SK-N-SH (cell line): ENCODE data around the gene CDS2. TPM values are rescaled to one million over a fixed set of nuclear protein-coding genes. Genes with fewer than 3 reads are reported as not detected.

Experiments used
- CTCF ChIA-PET: fragments of 300-600, 350-600 bp; formaldehyde crosslinking; extraction: SDS; loops from one replicate; lab custom pipeline; 2021; lab: Yijun Ruan, JAX
- POLR2A ChIA-PET: fragments of 350-600 bp; sonication (Branson Sonifier 250); formaldehyde crosslinking; extraction: SDS; loops from one replicate; lab custom pipeline; 2020; ENCODE audit warnings: antibody characterized with exemption, inconsistent platforms; lab: Yijun Ruan, JAX
- DNase-seq: peaks from one replicate; pipeline ENCODE4 v3.0.0; 2012
- H2AFZ ChIP-seq: fragments of 200-600 bp; sonication (generic); 2 replicates; pipeline ENCODE4 v1.8.1; 2016; ENCODE audit warnings: antibody characterized with exemption, mild to moderate bottlenecking, low read depth
- H3F3A ChIP-seq: fragments of 200-600 bp; sonication (generic); replicated peaks from 2 replicates; pipeline ENCODE3; 2016; ENCODE audit warnings: antibody characterized with exemption, mild to moderate bottlenecking; ENCODE audit not compliant: insufficient read depth
- H3K27ac ChIP-seq, 2 experiments: fragments of 200-500 bp in 1 of 2; fragments of 200-600 bp in 1 of 2; sonication (Bioruptor generic) in 1 of 2; sonication (generic), shearing (Covaris generic) in 1 of 2; 2 replicates each; pipeline versions ENCODE4 v1.5.1 to v1.6.1; 2014 to 2016; ENCODE audit warnings: low read depth in 2 of 2, inconsistent platforms in 1 of 2, low read length in 1 of 2, mild to moderate bottlenecking in 1 of 2, mixed read lengths in 1 of 2
- H3K27me3 ChIP-seq: fragments of 200-600 bp; sonication (generic), shearing (Covaris generic); 2 replicates; pipeline ENCODE4 v1.6.1; 2016; ENCODE audit warnings: mixed run types; ENCODE audit not compliant: insufficient read depth
- H3K36me3 ChIP-seq, 2 experiments: fragments of 200-500 bp in 1 of 2; fragments of 200-600 bp in 1 of 2; sonication (Bioruptor generic) in 1 of 2; sonication (generic) in 1 of 2; replicated peaks in 1 of 2; 2 replicates each; pipeline versions ENCODE3 to v1.5.1; 2014 to 2016; ENCODE audit warnings: low read length in 1 of 2, mild to moderate bottlenecking in 1 of 2; ENCODE audit not compliant: insufficient read depth in 2 of 2, control insufficient read depth in 1 of 2
- H3K4me1 ChIP-seq, 2 experiments: fragments of 200-500 bp in 1 of 2; fragments of 200-600 bp in 1 of 2; sonication (Bioruptor generic) in 1 of 2; sonication (generic), shearing (Covaris generic) in 1 of 2; 2 replicates each; pipeline versions ENCODE4 v1.5.1 to v1.6.1; 2014 to 2016; ENCODE audit warnings: low read depth in 1 of 2, low read length in 1 of 2, mixed run types in 1 of 2; ENCODE audit not compliant: insufficient read depth in 2 of 2, control insufficient read depth in 1 of 2
- H3K4me2 ChIP-seq: fragments of 200-600 bp; sonication (generic), shearing (Covaris generic); 2 replicates; pipeline ENCODE4 v1.6.1; 2017; ENCODE audit warnings: mixed run types
- H3K4me3 ChIP-seq, 2 experiments: fragments of 200-500 bp in 1 of 2; fragments of 200-600 bp in 1 of 2; sonication (Bioruptor generic) in 1 of 2; sonication (generic), shearing (Covaris generic) in 1 of 2; 2 replicates each; pipeline versions ENCODE4 v1.5.1 to v1.8.1; 2014 to 2016; ENCODE audit warnings: low read depth in 2 of 2, inconsistent platforms in 1 of 2, low read length in 1 of 2, mild to moderate bottlenecking in 1 of 2, mixed read lengths in 1 of 2, moderate library complexity in 1 of 2
- H3K79me2 ChIP-seq: fragments of 200-600 bp; sonication (generic); 2 replicates; pipeline ENCODE4 v1.8.1; 2017; ENCODE audit warnings: mild to moderate bottlenecking; ENCODE audit not compliant: insufficient read depth
- H3K9ac ChIP-seq: fragments of 200-600 bp; sonication (generic); 2 replicates; pipeline ENCODE4 v1.6.1; 2017; ENCODE audit warnings: mixed run types
- H3K9me2 ChIP-seq: fragments of 200-600 bp; sonication (generic); 2 replicates; pipeline ENCODE4 v1.6.1; 2017; ENCODE audit warnings: mixed run types
- H3K9me3 ChIP-seq: fragments of 200-600 bp; sonication (generic); 2 replicates; pipeline ENCODE4 v1.6.1; 2017; ENCODE audit warnings: mixed run types, mild to moderate bottlenecking, moderate library complexity
- H4K20me1 ChIP-seq: fragments of 200-600 bp; sonication (generic); 2 replicates; pipeline ENCODE4 v1.6.1; 2017; ENCODE audit warnings: mild to moderate bottlenecking, mixed run types; ENCODE audit not compliant: insufficient read depth
- CHD2 ChIP-seq: fragments of 150-350 bp; IDR thresholded peaks from 2 replicates; pipeline ENCODE4 v1.6.1; 2018; ENCODE audit warnings: low read length; ENCODE audit not compliant: partially characterized antibody
- ELF1 ChIP-seq: IDR thresholded peaks from 2 replicates; pipeline ENCODE4 v1.4.0; 2012
- EP300 ChIP-seq, 2 experiments: IDR thresholded peaks; 2 replicates each; pipeline versions ENCODE4 v1.4.0 to v1.6.1; 2012; ENCODE audit warnings: borderline replicate concordance in 1 of 2, low read depth in 1 of 2, low read length in 1 of 2
- FOXJ3 ChIP-seq: sonication (generic); formaldehyde crosslinking; IDR thresholded peaks from 2 replicates; pipeline ENCODE4 v1.5.1; 2020; ENCODE audit warnings: mild to moderate bottlenecking, missing genetic modification reagents
- FOXM1 ChIP-seq: IDR thresholded peaks from 2 replicates; pipeline ENCODE4 v1.4.0; 2012; ENCODE audit warnings: low read depth, mild to moderate bottlenecking
- GATA2 ChIP-seq: sonication (generic); formaldehyde crosslinking; IDR thresholded peaks from 2 replicates; pipeline ENCODE4 v1.5.0; 2020; ENCODE audit warnings: mild to moderate bottlenecking, missing genetic modification reagents
- MEF2A ChIP-seq: IDR thresholded peaks from 2 replicates; pipeline ENCODE4 v1.4.0; 2012; ENCODE audit warnings: low read depth, borderline replicate concordance
- MXI1 ChIP-seq: IDR thresholded peaks from 2 replicates; pipeline ENCODE4 v1.6.1; 2012; ENCODE audit warnings: mild to moderate bottlenecking, low read depth, low read length, improper control_type of control experiment
- NFIC ChIP-seq: IDR thresholded peaks from 2 replicates; pipeline ENCODE4 v1.4.0; 2012; ENCODE audit warnings: borderline replicate concordance
- POLR2AphosphoS5 ChIP-seq: IDR thresholded peaks from 2 replicates; pipeline ENCODE4 v1.6.1; 2012; ENCODE audit warnings: low read depth, low read length
- RAD21 ChIP-seq: IDR thresholded peaks from 2 replicates; pipeline ENCODE4 v1.6.1; 2012; ENCODE audit warnings: mild to moderate bottlenecking, low read length
- REST ChIP-seq: IDR thresholded peaks from 2 replicates; pipeline ENCODE4 v1.6.1; 2012; ENCODE audit warnings: mild to moderate bottlenecking, low read depth, low read length, moderate library complexity
- SIN3A ChIP-seq: IDR thresholded peaks from 2 replicates; pipeline ENCODE4 v1.6.1; 2012; ENCODE audit warnings: low read depth, mild to moderate bottlenecking, low read length, moderate library complexity, borderline replicate concordance
- TAF1 ChIP-seq: IDR thresholded peaks from 2 replicates; pipeline ENCODE4 v1.6.1; 2012; ENCODE audit warnings: low read depth, mild to moderate bottlenecking, low read length, moderate library complexity, borderline replicate concordance
- TCF12 ChIP-seq: IDR thresholded peaks from 2 replicates; pipeline ENCODE4 v1.4.0; 2012
- USF1 ChIP-seq: IDR thresholded peaks from 2 replicates; pipeline ENCODE4 v1.4.0; 2012; ENCODE audit warnings: low read depth, borderline replicate concordance
- USF2 ChIP-seq: fragments of 150-350 bp; IDR thresholded peaks from 2 replicates; pipeline ENCODE4 v1.6.1; 2017; ENCODE audit warnings: antibody characterized with exemption, low read length, low read depth, borderline replicate concordance
- YY1 ChIP-seq: IDR thresholded peaks from 2 replicates; pipeline ENCODE4 v1.4.0; 2012; ENCODE audit warnings: low read depth, mild to moderate bottlenecking
- WGBS: methylation state at CpG from one replicate; pipeline ENCODE4 v1.1.6; 2017; ENCODE audit warnings: low lambda C conversion rate; 5-methylcytosine and 5-hydroxymethylcytosine counted together
- polyA plus RNA-seq, 3 experiments: library from polyadenylated mRNA; depleted of rRNA; stranded (reverse); fragments of >200 nt; gene quantifications; 2 replicates each; pipeline ENCODE4 v1.2.3, GENCODE V29; 2012
- TF ChIP-seq, protein P1 (sequence below): fragments of 200-600 bp; sonication (generic); IDR thresholded peaks from 2 replicates; pipeline ENCODE4 v1.6.1; 2017; ENCODE audit warnings: antibody characterized with exemption, mild to moderate bottlenecking, moderate library complexity
- TF ChIP-seq, protein P2 (sequence below): IDR thresholded peaks from 2 replicates; pipeline ENCODE4 v1.4.0; 2012; ENCODE audit warnings: low read depth, borderline replicate concordance

CDS2 gene
- polyA plus RNA-seq, 1 of the 3 experiments (the other 2 are of a cell fraction): 13.9 TPM

- Histone ChIP-seq H3K27ac (no peak overlapping the region), H4K20me1 (no peaks in the 10 kb centered on the region), H3K9me3 (no peaks in the 10 kb centered on the region), H3K9me2 (no peaks in the 10 kb centered on the region), H3K27me3 (no peaks in the 10 kb centered on the region), H3K36me3 (peaks cover 16 to 35% of the 10 kb centered on the region in 2 experiments), H3F3A (no peaks in the 10 kb centered on the region), H3K4me2 (no peak overlapping the region), H3K4me1 (peaks cover 0 to 6% of the 10 kb centered on the region in 2 experiments; a peak in 1 of 4 replicates), H3K4me3 (no peak overlapping the region), H2AFZ (no peak overlapping the region), H3K9ac (no peak overlapping the region), H3K79me2 (no peaks in the 10 kb centered on the region)
- no peak for TF ChIP-seq RAD21
- no peak for TF ChIP-seq SIN3A
- TF ChIP-seq CHD2: no peak
- no peak for TF ChIP-seq TAF1
- TF ChIP-seq, protein P1, sequence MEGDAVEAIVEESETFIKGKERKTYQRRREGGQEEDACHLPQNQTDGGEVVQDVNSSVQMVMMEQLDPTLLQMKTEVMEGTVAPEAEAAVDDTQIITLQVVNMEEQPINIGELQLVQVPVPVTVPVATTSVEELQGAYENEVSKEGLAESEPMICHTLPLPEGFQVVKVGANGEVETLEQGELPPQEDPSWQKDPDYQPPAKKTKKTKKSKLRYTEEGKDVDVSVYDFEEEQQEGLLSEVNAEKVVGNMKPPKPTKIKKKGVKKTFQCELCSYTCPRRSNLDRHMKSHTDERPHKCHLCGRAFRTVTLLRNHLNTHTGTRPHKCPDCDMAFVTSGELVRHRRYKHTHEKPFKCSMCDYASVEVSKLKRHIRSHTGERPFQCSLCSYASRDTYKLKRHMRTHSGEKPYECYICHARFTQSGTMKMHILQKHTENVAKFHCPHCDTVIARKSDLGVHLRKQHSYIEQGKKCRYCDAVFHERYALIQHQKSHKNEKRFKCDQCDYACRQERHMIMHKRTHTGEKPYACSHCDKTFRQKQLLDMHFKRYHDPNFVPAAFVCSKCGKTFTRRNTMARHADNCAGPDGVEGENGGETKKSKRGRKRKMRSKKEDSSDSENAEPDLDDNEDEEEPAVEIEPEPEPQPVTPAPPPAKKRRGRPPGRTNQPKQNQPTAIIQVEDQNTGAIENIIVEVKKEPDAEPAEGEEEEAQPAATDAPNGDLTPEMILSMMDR: no peak
- TF ChIP-seq GATA2 (CRISPR knock-in tag): no peak
- TF ChIP-seq TCF12: no peak
- no peak for TF ChIP-seq MEF2A
- no peak for TF ChIP-seq FOXJ3
- no peak for TF ChIP-seq FOXM1
- TF ChIP-seq EP300 (IDR thresholded peaks at IDR 0.05; ENCODE audit: borderline replicate concordance in 1 of 2, low read depth in 1 of 2, low read length in 1 of 2): no peak
- no peak for TF ChIP-seq ELF1
- no peak for TF ChIP-seq YY1
- no peak for TF ChIP-seq USF2
- no peak for TF ChIP-seq POLR2AphosphoS5
- no peak for TF ChIP-seq NFIC
- no peak for TF ChIP-seq USF1
- no peak for TF ChIP-seq MXI1
- TF ChIP-seq REST: no peak
- TF ChIP-seq, protein P2, sequence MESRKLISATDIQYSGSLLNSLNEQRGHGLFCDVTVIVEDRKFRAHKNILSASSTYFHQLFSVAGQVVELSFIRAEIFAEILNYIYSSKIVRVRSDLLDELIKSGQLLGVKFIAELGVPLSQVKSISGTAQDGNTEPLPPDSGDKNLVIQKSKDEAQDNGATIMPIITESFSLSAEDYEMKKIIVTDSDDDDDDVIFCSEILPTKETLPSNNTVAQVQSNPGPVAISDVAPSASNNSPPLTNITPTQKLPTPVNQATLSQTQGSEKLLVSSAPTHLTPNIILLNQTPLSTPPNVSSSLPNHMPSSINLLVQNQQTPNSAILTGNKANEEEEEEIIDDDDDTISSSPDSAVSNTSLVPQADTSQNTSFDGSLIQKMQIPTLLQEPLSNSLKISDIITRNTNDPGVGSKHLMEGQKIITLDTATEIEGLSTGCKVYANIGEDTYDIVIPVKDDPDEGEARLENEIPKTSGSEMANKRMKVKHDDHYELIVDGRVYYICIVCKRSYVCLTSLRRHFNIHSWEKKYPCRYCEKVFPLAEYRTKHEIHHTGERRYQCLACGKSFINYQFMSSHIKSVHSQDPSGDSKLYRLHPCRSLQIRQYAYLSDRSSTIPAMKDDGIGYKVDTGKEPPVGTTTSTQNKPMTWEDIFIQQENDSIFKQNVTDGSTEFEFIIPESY: no peak
- no peak for DNase-seq
- WGBS: 75% methylated on average over 1 of the region's 1 CpG
- ChIA-PET CTCF (interaction anchor here (0.8 to 2.3 kb wide), 5 partner anchors 11 to 54 kb away, joined by 4 to 15 read pairs (median 5); partner anchors contain the start of gene CDS2), POLR2A (no interaction called here)
Measured at GRCh38 chr20:5180421-5180820, 53.6 kb downstream of the CDS2 start.
